Measurements from ENCODE around the gene MARK2. TPM values are rescaled to one million over a fixed set of nuclear protein-coding genes. Genes with fewer than 3 reads are reported as not detected.

MARK2 gene
- total and polyA plus RNA-seq, 8 donors: 8.8 to 128 (median 19.3) TPM

GRCh38 chr11:63938479-63939396, 99.8 kb downstream of the MARK2 start, which contains the start of gene NAA40:
NAA40 (plus strand) TSS chr11:63939002; CDS start chr11:63939097, 95 bp downstream.
- Histone ChIP-seq H3K27me3 (no peaks in the 10 kb centered on the region), H3K9me3 (no peaks in the 10 kb centered on the region), H3K36me3 (peaks cover 0 to 12% (median 0%) of the 10 kb centered on the region in 4 donors), H3K4me3 (peak within 1 kb of the TSS; percentile 70 to 91 (median 78)), H3K27ac (peak within 1 kb of the TSS; percentile 76 to 84 (median 79)), H3K4me1 (peaks cover 6 to 41% (median 23%) of the 10 kb centered on the region in 4 donors)
- 0 to 1% (median 0%) methylated on average over 33 to 90 of the region's 92 CpGs for WGBS, 5 donors
- intact Hi-C loops (cut with DNase I; ENCODE audit: low total_unique reads): no loop called here
- no peak for TF ChIP-seq POLR2A (IDR thresholded peaks at IDR 0.05)
- peak in 2 of 3 donors; percentile 24 to 86 for TF ChIP-seq POLR2AphosphoS5 (IDR thresholded peaks at IDR 0.05)
- peak; percentile 95 to 99 for DNase-seq

GRCh38 chr11:63939397-63939891, 100.5 kb downstream of the MARK2 start:
- peaks cover 6 to 41% (median 26%) of the 10 kb centered on the region in 4 donors for H3K4me1 ChIP-seq
- intact Hi-C loops (cut with DNase I; ENCODE audit: low total_unique reads): no loop called here
- peak in 1 of 2 donors; percentile 66 for DNase-seq

GRCh38 chr11:63940786-63941185, 101.9 kb downstream of the MARK2 start:
- H3K9me3 ChIP-seq: no peaks in the 10 kb centered on the region
- peaks cover 15 to 53% (median 38%) of the 10 kb centered on the region in 4 donors for H3K4me1 ChIP-seq
- 74 to 82% (median 76%) methylated on average over 6 of the region's 6 CpGs for WGBS, 5 donors
- DNase-seq: no peak
- H3K27ac ChIP-seq: no peak overlapping the region
- no peak for TF ChIP-seq POLR2A (IDR thresholded peaks at IDR 0.05)
- TF ChIP-seq POLR2AphosphoS5 (IDR thresholded peaks at IDR 0.05): no peak
- no peak for TF ChIP-seq CTCF (IDR thresholded peaks at IDR 0.05)
- TF ChIP-seq EP300 (IDR thresholded peaks at IDR 0.05): no peak
- intact Hi-C loops (cut with DNase I; ENCODE audit: low total_unique reads): loop anchor here (5.0 kb wide), 1 partner anchor 103 kb away; the partner anchor contains the start of gene MARK2
- H3K4me3 ChIP-seq: no peak overlapping the region
- no peaks in the 10 kb centered on the region for H3K27me3 ChIP-seq
- H3K36me3 ChIP-seq: peaks cover 0 to 12% (median 0%) of the 10 kb centered on the region in 4 donors

More at GRCh38 chr11:63939397-63939891, 100.5 kb downstream of the MARK2 start:
- Histone ChIP-seq H3K27ac (peak overlapping the region; percentile 76 to 84 (median 79)), H3K27me3 (no peaks in the 10 kb centered on the region), H3K4me3 (peak overlapping the region; percentile 70 to 91 (median 78)), H3K36me3 (peaks cover 0 to 12% (median 0%) of the 10 kb centered on the region in 4 donors), H3K9me3 (no peaks in the 10 kb centered on the region)
- no peak for TF ChIP-seq POLR2A (IDR thresholded peaks at IDR 0.05)
- TF ChIP-seq CTCF (IDR thresholded peaks at IDR 0.05): no peak
- no peak for TF ChIP-seq POLR2AphosphoS5 (IDR thresholded peaks at IDR 0.05)
- no peak for TF ChIP-seq EP300 (IDR thresholded peaks at IDR 0.05)
- WGBS, 5 donors: 3 to 4% (median 3%) methylated on average over 25 to 26 of the region's 26 CpGs

- H3K36me3 ChIP-seq: peaks cover 4 to 23% (median 9%) of the 10 kb centered on the region in 4 donors
- 82 to 88% (median 85%) methylated on average over 4 of the region's 4 CpGs for WGBS, 5 donors
- intact Hi-C loops (cut with DNase I; ENCODE audit: low total_unique reads): loop anchor here (5.0 kb wide), 1 partner anchor 105 kb away; the partner anchor contains the start of gene MARK2
- no peak for DNase-seq
- TF ChIP-seq POLR2A (IDR thresholded peaks at IDR 0.05): no peak
- H3K4me3 ChIP-seq: no peak overlapping the region
- H3K27ac ChIP-seq: no peak overlapping the region
- H3K9me3 ChIP-seq: no peaks in the 10 kb centered on the region
- peaks cover 15 to 57% (median 40%) of the 10 kb centered on the region in 4 donors for H3K4me1 ChIP-seq
- no peaks in the 10 kb centered on the region for H3K27me3 ChIP-seq
Observed at GRCh38 chr11:63941901-63942300, 103.0 kb downstream of the MARK2 start.

GRCh38 chr11:63942803-63943202, 103.9 kb downstream of the MARK2 start:
- H3K4me3 ChIP-seq: no peak overlapping the region
- H3K9me3 ChIP-seq: no peaks in the 10 kb centered on the region
- H3K36me3 ChIP-seq: peaks cover 4 to 32% (median 18%) of the 10 kb centered on the region in 4 donors
- no peaks in the 10 kb centered on the region for H3K27me3 ChIP-seq
- 86 to 94% (median 88%) methylated on average over 3 of the region's 3 CpGs for WGBS, 5 donors
- H3K4me1 ChIP-seq: peaks cover 15 to 55% (median 38%) of the 10 kb centered on the region in 4 donors
- intact Hi-C loops (cut with DNase I; ENCODE audit: low total_unique reads): loop anchor here (5.0 kb wide), 1 partner anchor 106 kb away; the partner anchor contains the start of gene MARK2
- TF ChIP-seq EP300 (IDR thresholded peaks at IDR 0.05): no peak
- TF ChIP-seq POLR2A (IDR thresholded peaks at IDR 0.05): no peak
- no peak for TF ChIP-seq POLR2AphosphoS5 (IDR thresholded peaks at IDR 0.05)
- no peak for TF ChIP-seq CTCF (IDR thresholded peaks at IDR 0.05)
- no peak overlapping the region for H3K27ac ChIP-seq
- DNase-seq: no peak
